GM21825 (cell line): Measurements from ENCODE around the gene KRTAP5-2.

Experiments used
- ATAC-seq: cut with Tn5 transposase; IDR thresholded peaks from one replicate; pipeline ENCODE4 v1.9.1; 2021; ENCODE audit warnings: mild to moderate bottlenecking, moderate library complexity; ENCODE audit not compliant: unreplicated experiment

The KRTAP5-2 gene

GRCh38 chr11:1568441-1568911 is 29.6 kb downstream of the KRTAP5-2 start:
- ATAC-seq: no peak

GRCh38 chr11:1567721-1568100 is 30.4 kb downstream of the KRTAP5-2 start:
- no peak for ATAC-seq

GRCh38 chr11:1567052-1567720 is 30.9 kb downstream of the KRTAP5-2 start:
- ATAC-seq: no peak

GRCh38 chr11:1566381-1567051 is 31.6 kb downstream of the KRTAP5-2 start:
- no peak for ATAC-seq

- no peak for ATAC-seq
Observed at GRCh38 chr11:1565904-1566247, 32.2 kb downstream of the KRTAP5-2 start.

- no peak for ATAC-seq
Observed at GRCh38 chr11:1565173-1565903, 32.8 kb downstream of the KRTAP5-2 start.

- ATAC-seq: no peak
Observed at GRCh38 chr11:1564535-1565172, 33.4 kb downstream of the KRTAP5-2 start.

- no peak for ATAC-seq
Observed at GRCh38 chr11:1563697-1564534, 34.2 kb downstream of the KRTAP5-2 start.

GRCh38 chr11:1563149-1563638 is 34.9 kb downstream of the KRTAP5-2 start:
- no peak for ATAC-seq

GRCh38 chr11:1562469-1563148 is 35.5 kb downstream of the KRTAP5-2 start:
- ATAC-seq: no peak

GRCh38 chr11:1561955-1562354 is 36.1 kb downstream of the KRTAP5-2 start:
- no peak for ATAC-seq

GRCh38 chr11:1561266-1561665 is 36.8 kb downstream of the KRTAP5-2 start:
- ATAC-seq: no peak

GRCh38 chr11:1560649-1561251 is 37.3 kb downstream of the KRTAP5-2 start:
- ATAC-seq: no peak

GRCh38 chr11:1560002-1560648 is 38.0 kb downstream of the KRTAP5-2 start:
- ATAC-seq: no peak

- no peak for ATAC-seq
Observed at GRCh38 chr11:1559111-1559951, 38.8 kb downstream of the KRTAP5-2 start.

- ATAC-seq: no peak
Observed at GRCh38 chr11:1558775-1559110, 39.4 kb downstream of the KRTAP5-2 start.

GRCh38 chr11:1557904-1558774 is 40.0 kb downstream of the KRTAP5-2 start:
- no peak for ATAC-seq
